ENCODE data around the gene SLC5A4. TPM values are rescaled to one million over a fixed set of nuclear protein-coding genes. Genes with fewer than 3 reads are reported as not detected.

The SLC5A4 gene
- total RNA-seq, 1 experiment from 2014 or later, result not detected

DNA sequence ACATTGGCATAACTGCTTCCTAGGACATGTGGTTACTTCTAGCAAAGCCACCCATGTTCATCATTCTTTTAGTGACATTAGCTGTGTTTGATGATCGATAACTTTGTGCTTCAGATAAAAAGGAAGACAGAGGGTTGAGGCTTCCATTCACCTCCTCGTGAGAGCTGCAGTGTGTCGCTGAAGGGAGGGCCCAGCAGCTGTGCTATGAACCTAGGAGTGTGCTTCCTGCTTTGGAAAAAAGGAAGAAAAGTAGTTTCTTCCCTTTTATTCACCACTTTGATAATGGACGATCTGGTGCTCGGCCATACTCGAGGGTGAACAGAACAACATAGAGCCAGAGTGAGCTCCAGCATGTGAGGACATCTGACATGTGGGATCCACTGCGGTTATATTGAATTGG is 44.1 kb downstream of the SLC5A4 start:
- no peaks in the 10 kb centered on the region for H4K20me1 ChIP-seq (ENCODE audit: control insufficient read depth, insufficient read depth, insufficient read length)
- no peak overlapping the region for H4K5ac ChIP-seq (ENCODE audit: insufficient read length, low read depth, low read length)
- TF ChIP-seq, protein P1, sequence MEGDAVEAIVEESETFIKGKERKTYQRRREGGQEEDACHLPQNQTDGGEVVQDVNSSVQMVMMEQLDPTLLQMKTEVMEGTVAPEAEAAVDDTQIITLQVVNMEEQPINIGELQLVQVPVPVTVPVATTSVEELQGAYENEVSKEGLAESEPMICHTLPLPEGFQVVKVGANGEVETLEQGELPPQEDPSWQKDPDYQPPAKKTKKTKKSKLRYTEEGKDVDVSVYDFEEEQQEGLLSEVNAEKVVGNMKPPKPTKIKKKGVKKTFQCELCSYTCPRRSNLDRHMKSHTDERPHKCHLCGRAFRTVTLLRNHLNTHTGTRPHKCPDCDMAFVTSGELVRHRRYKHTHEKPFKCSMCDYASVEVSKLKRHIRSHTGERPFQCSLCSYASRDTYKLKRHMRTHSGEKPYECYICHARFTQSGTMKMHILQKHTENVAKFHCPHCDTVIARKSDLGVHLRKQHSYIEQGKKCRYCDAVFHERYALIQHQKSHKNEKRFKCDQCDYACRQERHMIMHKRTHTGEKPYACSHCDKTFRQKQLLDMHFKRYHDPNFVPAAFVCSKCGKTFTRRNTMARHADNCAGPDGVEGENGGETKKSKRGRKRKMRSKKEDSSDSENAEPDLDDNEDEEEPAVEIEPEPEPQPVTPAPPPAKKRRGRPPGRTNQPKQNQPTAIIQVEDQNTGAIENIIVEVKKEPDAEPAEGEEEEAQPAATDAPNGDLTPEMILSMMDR (conservative IDR thresholded peaks at IDR 0.05), result no peak
- no peak overlapping the region for H3T11ph ChIP-seq (ENCODE audit: low read length)
- no peak overlapping the region for H2BK5ac ChIP-seq (ENCODE audit: insufficient read length, low read length)
- no peak overlapping the region for H2BK15ac ChIP-seq (ENCODE audit: low read depth, low read length)
- Mint-ChIP-seq H3K9me3 (no peaks in the 10 kb centered on the region), H3K27me3 (ENCODE audit: low read depth) (peaks cover 44% of the 10 kb centered on the region), H3K36me3 (ENCODE audit: insufficient read depth in 1 of 3, low read depth in 3 of 3) (no peaks in the 10 kb centered on the region; a peak in 1 of 7 replicates), H3K27ac (no peak overlapping the region), H3K4me1 (peaks cover 11 to 15% of the 10 kb centered on the region in 2 experiments), H3K4me3 (no peak overlapping the region)
- no peak for DNase-seq
- H2BK12ac ChIP-seq (ENCODE audit: insufficient read length, low read depth, low read length), result no peak overlapping the region
- no peak overlapping the region for H2AK5ac ChIP-seq (ENCODE audit: insufficient read length, low read length)
- no peaks in the 10 kb centered on the region for H3K79me2 ChIP-seq (ENCODE audit: insufficient read depth, low read length)
- H4K8ac ChIP-seq (replicated peaks; ENCODE audit: insufficient read length, low read depth, low read length), result no peak overlapping the region
- no peak overlapping the region for H3K23ac ChIP-seq (ENCODE audit: insufficient read length, low read depth, low read length)
- H3K4me2 ChIP-seq (ENCODE audit: insufficient read depth, insufficient read length, low read length), result no peak overlapping the region
- H3K27ac ChIP-seq (ENCODE audit: insufficient read length, low read depth, low read length), result no peak overlapping the region
- no peak overlapping the region for H2AFZ ChIP-seq (ENCODE audit: low read length)
- no peaks in the 10 kb centered on the region for H3K9me3 ChIP-seq (ENCODE audit: control insufficient read depth, low read depth, low read length)
- no peak overlapping the region for H4K91ac ChIP-seq (ENCODE audit: insufficient read length, low read depth, low read length)
- H3K79me1 ChIP-seq (ENCODE audit: insufficient read depth, low read depth, low read length, poor library complexity, severe bottlenecking), result no peaks in the 10 kb centered on the region
- H3K4ac ChIP-seq (ENCODE audit: low read depth, low read length), result no peak overlapping the region
- H3K27me3 ChIP-seq (ENCODE audit: insufficient read depth, low read length), result no peaks in the 10 kb centered on the region; the same call in 1 of the 2 replicates
- no peaks in the 10 kb centered on the region; the same call in 1 of the 2 replicates for H3K4me1 ChIP-seq (ENCODE audit: insufficient read depth, low read length)
- H3K9ac ChIP-seq (ENCODE audit: extremely low read depth, insufficient read length, low read length), result no peak overlapping the region
- no peak overlapping the region for H3K14ac ChIP-seq (ENCODE audit: insufficient read depth, low read length)
- H3K18ac ChIP-seq (ENCODE audit: insufficient read length, low read depth, low read length), result no peak overlapping the region
- no peak overlapping the region for H2BK120ac ChIP-seq (ENCODE audit: low read depth, low read length, poor library complexity, severe bottlenecking)
- no peak overlapping the region for H2BK20ac ChIP-seq (ENCODE audit: low read depth, low read length, poor library complexity, severe bottlenecking)
- H3K56ac ChIP-seq (ENCODE audit: insufficient read length, low read depth, low read length), result no peak overlapping the region
- no peaks in the 10 kb centered on the region for H3K23me2 ChIP-seq (ENCODE audit: insufficient read length, low read depth, low read length, poor library complexity, severe bottlenecking)
- WGBS (ENCODE audit: extremely low coverage, insufficient read length, low lambda C conversion rate), result no CpG with 5 or more reads among the region's 7 CpGs

All from H9 (cell line).